GM18873 (cell line): Measurements from ENCODE around the gene SUN1.
"Not testable (repeated sequence)": the region's sequence is repeated elsewhere in the genome, so short reads cannot be mapped to it uniquely, and the experiment has no call there.

Source experiments
- ATAC-seq: cut with Tn5 transposase; IDR thresholded peaks from one replicate; pipeline ENCODE4 v1.9.1; 2021; ENCODE audit warnings: mild to moderate bottlenecking, moderate library complexity, moderate number of reproducible peaks; ENCODE audit not compliant: unreplicated experiment, low FRiP score

The SUN1 gene

DNA sequence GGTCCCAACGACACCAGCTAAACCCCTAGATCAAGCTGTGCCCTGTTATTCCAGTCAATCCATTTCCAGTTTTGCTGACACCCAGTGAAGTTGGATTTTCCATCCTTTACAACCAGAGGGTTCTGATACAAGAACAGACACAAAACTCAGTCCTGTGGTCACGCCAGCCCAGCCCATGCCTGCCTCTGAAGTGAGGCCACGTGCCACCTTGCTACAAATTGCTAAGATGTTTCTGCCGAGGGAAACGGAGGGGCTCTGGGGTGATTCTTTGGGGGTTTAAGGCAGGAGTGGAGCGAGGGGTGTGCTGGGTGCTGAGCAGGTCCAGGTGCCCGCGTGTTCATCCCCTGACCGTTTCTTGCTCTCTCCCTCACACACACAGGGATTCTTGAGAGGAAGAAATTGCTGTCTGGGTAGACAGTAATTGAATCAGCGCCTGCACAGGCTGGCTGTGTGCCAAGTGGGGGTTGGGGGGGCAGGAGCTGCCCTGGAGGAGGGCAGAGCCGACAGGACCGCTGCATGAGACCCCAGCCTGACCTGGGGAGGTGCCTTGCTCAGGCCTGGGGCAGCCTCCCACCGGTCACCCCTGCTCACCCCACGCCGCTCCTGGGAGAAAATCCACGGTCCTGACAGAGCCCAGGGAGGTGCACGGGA, 84.1 kb downstream of the SUN1 start:
- no peak for ATAC-seq

DNA sequence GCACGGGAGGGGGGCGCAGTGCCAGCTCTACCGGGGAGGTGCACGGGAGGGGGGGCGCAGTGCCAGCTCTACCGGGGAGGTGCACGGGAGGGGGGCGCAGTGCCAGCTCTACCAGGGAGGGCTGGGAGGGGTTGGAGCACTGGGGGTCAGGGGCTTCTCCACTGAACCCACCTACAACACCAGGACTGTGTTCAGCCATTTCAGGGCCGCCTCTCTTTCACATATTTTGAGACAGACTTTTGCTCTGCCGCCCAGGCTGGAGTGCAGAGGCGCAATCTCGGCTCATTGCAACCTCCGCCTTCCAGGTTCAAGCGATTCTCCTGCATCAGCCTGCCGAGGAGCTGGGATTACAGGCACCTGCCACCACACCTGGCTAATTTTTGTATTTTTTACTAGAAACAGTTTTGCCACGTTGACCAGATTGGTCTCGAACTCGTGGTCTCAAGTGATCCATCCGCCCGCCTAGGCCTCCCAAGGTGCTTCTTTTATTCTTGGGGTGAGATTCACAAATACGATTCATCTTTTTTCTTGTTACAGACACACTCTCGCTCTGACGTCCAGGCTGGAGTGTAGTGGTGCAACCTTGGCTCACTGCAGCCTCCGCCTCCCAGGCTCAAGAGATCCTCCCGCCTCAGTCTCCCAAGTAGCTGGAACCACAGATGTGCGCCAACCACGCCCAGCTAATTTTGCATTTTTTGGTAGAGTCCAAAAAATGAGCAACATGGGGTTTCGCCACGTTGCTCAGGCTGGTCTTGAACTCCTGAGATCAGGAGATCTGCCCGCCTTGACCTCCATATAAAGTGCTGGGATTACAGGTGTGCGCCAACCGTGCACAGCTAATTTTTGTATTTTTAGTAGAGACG, 85.2 kb downstream of the SUN1 start:
- no peak for ATAC-seq

GRCh38 chr7:918118-918425, 85.8 kb downstream of the SUN1 start:
- ATAC-seq = no peak

GRCh38 chr7:918441-919113, 86.3 kb downstream of the SUN1 start:
- ATAC-seq = no peak

GRCh38 chr7:919114-919442, 86.8 kb downstream of the SUN1 start:
- no peak for ATAC-seq

- no peak for ATAC-seq
Measured at GRCh38 chr7:919924-920341, 87.7 kb downstream of the SUN1 start.

GRCh38 chr7:920351-921070, 88.2 kb downstream of the SUN1 start:
- no peak for ATAC-seq

- no peak for ATAC-seq
Measured at GRCh38 chr7:921071-921461, 88.8 kb downstream of the SUN1 start.

DNA sequence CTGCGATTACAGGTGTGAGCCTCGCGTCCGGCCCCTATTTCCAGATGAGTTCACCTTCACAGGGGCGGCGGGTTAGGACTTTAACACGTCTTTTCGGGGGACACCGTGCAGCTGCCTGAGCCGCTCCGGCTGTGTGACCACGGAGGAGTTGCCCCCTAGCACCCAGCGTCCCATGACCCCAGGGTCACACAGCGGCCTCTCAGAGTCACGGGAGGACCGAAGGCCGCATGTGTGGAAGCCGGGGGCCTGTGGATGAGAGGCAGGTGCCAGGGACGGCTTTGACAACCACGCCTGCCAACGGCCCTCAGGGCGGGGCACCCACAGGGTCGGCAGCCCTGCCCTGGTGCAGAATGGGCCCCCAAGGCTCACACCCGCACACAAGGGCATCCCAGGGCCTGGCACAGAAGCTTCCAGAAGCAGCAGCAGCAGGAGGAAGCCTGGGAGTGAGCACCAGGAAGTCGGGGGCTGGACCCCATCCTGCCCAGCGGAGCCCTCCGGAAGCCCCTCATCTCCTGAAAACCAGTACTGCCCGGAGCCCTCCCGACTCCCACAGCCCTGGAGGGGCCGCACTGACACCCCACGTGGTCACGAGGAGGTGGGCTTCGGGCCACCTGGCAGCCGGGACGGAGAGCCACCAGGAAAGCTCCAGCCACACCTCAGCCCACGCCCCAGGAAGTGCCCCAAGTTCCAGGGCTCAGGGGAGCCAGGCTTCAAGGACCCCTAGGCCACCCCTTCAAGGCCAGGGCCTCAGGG, 89.5 kb downstream of the SUN1 start:
- no peak for ATAC-seq

GRCh38 chr7:922334-923107, 90.2 kb downstream of the SUN1 start:
- peak; percentile 1 for ATAC-seq

GRCh38 chr7:923108-924041, 91.1 kb downstream of the SUN1 start:
- peak; percentile 71 for ATAC-seq

GRCh38 chr7:924042-924441, 91.8 kb downstream of the SUN1 start:
- ATAC-seq = not testable (repeated sequence)
